Right kidney (tissue), 1 donor: Measurements from ENCODE around the gene ASXL1.
"Not testable (repeated sequence)": the region's sequence is repeated elsewhere in the genome, so short reads cannot be mapped to it uniquely, and the experiment has no call there.

Experiments
- DNase-seq: peaks from one replicate; pipeline ENCODE4 v3.0.0-alpha.2; 2016

The ASXL1 gene

GRCh38 chr20:32336918-32337347, 21.2 kb upstream of the ASXL1 start:
- DNase-seq: no peak

DNA sequence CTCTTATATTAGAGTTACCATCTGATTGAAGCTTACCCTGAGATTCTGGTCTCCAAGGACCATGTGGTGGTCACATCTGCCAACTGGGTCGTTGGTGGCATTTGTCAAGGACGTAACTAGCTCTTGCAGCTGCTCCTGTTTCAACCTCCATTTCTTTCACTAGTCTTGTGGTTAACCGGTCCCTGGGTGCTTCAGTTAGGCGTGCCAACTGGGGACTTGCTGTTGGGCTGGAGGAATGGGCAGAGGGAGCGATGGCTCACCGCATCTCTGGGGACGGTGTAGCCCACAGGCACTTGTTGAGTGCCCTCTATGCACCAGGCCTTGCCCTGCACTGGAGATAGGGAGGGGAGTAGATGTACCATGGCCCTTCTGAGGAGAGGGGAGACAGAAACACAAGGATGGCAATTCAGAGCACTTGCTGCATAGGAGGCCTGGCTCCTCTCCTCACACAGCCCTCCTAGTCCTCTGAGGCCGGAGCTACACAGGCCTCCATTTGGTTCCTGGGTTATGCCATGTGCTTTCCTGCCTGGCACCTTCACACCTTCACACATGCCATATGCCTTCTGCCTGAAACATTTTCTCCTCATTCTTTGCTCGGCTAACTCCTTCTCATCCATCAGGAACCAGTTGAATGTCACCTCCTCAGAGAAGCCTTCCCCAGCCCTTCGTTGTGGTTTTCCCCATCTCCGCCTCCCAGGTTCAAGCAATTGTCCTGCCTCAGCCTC, 20.0 kb upstream of the ASXL1 start:
- DNase-seq: no peak

GRCh38 chr20:32338665-32339064, 19.5 kb upstream of the ASXL1 start:
- DNase-seq: no peak

GRCh38 chr20:32339116-32339515, 19.0 kb upstream of the ASXL1 start:
- no peak for DNase-seq

DNA sequence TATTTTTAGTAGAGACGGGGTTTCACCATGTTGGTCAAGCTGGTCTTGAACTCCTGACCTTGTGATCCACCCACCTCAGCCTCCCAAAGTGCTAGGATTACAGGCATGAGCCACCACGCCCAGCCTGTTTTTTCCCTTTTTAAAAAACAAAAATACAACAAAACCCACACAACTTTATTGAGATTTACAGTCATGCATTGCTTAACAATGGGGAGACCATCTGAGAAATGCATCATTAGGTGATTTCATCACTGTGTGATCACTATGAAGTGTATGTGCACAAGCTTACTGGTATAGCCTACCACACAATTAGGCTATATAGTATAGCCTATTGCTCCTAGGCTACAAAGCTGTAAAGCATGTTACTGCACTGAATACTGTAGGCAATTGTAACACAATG, 17.1 kb upstream of the ASXL1 start:
- DNase-seq: not testable (repeated sequence)

- no peak for DNase-seq
Observed at GRCh38 chr20:32343439-32343838, 14.7 kb upstream of the ASXL1 start.

DNA sequence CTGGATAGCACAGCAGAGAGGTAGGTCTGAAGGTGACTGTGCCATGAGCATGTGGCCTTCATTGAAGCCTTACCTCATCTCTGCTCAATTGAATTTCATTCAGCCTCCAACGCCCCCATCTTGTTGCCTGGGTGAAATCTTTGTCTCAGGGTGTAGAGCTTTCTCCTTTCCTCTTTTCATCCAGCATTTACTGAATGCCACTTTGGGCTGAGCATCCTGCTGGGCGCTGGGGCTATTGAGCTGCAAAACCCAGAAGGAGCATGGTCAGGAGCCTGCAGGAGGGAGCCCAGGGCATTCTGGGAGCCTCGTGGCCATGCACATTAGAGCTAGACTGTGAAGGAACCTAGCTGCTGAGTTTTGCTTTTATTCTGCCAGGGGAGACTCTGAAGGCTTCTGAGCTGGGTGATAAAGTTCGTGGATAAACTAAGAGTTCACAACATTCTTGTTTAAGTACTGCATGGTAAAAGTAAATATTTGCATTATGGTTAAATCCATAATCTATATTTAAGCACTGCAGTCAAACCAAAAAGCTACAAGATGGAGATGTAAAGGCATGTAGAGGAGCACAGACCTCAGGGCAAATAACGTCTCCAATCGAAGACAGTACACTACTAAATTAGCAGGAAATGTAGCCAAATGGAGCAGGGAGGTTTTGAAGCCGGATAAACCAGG, 13.2 kb upstream of the ASXL1 start:
- DNase-seq: no peak

- no peak for DNase-seq
Observed at GRCh38 chr20:32348207-32348606, 9.9 kb upstream of the ASXL1 start.

GRCh38 chr20:32350421-32350820, 7.7 kb upstream of the ASXL1 start:
- no peak for DNase-seq

DNA sequence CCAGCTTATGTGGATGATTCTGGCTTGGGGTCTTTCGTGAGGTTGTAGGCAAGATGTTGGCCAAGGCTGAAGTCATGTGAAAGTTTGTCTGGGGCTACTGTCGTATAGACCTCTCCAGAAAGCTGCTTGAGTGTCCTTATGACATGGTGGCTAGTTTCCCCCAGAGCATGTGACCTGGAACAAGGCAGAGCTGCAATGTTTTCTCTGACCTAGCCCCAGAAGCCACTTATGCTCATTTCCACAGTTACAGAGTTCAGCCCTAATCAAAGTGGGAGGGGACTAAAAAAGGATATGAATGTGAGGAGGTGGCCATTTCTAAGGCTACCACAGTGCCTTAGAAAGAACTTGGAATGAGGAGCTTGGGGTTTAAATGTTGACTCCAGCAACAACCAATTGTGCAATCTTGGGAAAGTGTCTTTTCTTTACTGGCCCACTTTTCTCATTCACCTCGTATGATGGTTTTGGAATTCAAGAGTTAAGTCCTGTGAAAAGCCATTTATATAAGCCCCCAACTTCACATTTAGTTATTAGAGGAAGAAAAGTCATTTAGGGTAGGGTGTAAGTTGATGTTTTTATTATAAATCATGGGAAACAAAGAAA, 5.9 kb upstream of the ASXL1 start:
- DNase-seq: no peak

DNA sequence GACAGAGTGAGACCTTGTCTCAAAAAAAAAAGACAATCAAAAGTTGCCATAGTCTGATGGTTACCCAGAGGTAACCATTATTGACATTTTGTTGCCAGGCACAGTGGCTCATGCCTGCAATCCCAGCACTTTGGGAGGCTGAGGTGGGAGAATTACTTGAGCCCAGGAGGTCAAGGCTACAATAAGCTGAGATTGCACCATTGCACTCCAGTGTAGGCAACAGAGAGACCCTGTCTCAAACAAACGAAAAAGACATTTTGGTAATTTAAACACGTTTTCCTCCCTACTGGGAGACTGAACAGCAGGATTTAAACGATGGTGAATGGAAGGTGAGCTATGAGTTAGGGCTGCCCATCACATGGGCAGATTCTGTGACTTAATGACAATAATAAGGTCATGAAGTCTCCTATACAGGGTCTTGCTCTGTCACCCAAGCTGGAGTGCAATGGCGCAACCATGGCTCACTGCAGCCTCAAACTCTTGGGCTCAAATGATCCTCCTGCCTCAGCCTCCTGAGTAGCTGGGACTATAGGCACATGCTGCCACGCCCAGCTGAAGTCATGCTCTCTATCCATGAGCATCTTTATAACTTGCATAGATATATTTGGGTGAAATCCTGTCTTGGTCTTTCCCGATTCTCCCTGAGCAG, 4.2 kb upstream of the ASXL1 start:
- no peak for DNase-seq

- DNase-seq: no peak
Observed at GRCh38 chr20:32354592-32355416, 3.3 kb upstream of the ASXL1 start.

- DNase-seq: no peak
Observed at GRCh38 chr20:32355417-32355841, 2.7 kb upstream of the ASXL1 start.

GRCh38 chr20:32355907-32356621, 2.1 kb upstream of the ASXL1 start:
- DNase-seq: not testable (repeated sequence)

DNA sequence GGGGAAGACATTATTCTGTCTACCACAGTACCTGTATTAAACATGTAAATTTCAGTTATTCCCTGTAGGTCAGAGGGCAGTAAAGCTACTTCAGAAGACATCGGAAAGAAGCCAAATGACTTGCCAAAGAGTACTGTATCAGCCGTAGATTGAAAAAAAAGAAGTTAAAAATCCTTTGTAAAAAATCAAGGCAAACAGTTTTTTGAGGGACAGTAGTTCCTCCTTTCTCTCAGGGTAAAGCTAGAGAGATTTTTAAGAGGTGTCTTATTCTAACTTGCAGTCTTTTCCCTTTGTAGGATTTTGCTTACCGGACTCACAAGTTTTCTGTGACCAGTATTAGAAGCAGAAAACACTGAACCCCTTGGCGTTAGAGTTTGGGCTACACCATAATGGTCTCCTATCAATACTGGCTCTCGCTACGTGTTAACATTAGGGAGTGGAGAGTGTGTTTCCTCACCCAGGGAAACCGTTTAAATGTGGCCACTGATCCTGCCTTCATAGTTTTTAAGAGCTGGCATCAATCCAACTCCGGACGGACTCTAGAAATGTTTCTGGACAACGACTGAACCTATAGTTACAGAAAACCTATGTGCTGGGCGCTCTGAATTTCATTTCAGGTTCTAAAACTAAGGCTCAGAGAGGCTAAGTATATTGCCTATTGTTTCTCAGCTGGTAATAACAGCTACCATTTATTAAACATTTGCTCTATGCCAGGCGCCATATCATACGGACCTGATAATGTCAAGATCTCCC, 1.3 kb upstream of the ASXL1 start:
- DNase-seq: no peak

- DNase-seq: no peak
Observed at GRCh38 chr20:32357375-32357868, 709 bp upstream of the ASXL1 start.

DNA sequence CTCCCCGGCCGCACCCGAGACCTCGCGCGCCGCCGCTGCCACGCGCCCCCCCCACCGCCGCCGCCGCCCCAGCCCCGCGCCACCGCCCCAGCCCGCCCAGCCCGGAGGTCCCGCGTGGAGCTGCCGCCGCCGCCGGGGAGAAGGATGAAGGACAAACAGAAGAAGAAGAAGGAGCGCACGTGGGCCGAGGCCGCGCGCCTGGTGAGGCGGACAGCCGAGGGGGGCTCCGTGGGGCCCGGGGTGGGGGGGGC, 426 bp downstream of the ASXL1 start:
- no peak for DNase-seq

DNA sequence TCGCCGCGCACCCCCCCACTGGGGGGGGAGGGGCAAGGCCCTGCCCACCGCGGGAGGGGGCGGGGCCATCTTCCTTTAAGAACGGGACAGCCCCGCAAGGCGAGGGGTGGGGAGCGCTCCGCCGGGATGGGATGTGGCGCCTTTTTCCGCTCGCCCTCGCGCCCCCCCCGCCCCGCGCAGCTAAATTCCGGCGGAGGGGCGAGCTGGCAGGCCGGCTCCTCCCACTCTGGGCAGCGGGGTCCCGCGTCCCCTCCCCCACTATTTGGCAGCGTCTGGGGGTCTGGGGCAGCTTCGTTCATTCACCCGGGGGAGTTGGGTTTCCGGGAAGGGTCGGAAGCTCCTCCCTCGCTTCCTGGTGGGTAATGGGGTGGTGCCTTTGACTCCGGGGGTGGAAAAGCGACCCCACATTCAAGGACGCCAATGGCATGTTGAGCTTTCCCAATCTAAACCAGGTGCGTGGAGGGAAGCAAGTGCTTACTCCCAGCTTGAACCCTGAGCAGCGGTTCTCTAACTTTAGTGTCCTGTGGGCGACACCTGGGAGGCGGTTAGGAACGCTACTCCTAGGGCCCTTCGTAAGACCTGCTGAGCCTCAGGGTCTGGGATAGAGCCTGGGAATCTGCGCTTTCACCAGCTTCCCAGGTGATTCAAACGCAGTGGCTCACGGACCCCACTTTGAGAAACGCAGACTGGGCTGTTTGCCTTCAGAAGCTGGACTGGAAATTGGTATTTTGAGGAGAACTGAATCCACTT, 927 bp downstream of the ASXL1 start:
- peak; percentile 81 for DNase-seq

GRCh38 chr20:32359633-32360332, 1.7 kb downstream of the ASXL1 start:
- no peak for DNase-seq

DNA sequence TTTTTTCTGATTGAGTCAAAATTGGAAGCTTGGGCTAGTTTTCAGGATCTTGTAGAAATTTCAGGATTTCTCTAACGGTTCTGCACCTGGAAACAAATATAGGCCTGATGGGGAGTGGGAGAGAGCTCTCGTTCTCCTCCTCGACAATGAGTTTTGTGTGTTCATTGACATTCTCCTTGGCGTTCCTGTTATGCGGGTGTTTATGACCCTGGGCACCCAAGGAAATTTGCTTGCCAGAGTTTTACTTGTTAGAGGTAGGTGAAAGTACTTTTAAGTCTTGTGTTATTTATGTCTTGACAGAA, 2.2 kb downstream of the ASXL1 start:
- DNase-seq: no peak
